GM18861 (cell line): ENCODE data around the gene ESPNL.

ENCODE experiments used
- ATAC-seq: cut with Tn5 transposase; IDR thresholded peaks from one replicate; pipeline ENCODE4 v1.9.1; 2021; ENCODE audit not compliant: unreplicated experiment

The ESPNL gene

DNA sequence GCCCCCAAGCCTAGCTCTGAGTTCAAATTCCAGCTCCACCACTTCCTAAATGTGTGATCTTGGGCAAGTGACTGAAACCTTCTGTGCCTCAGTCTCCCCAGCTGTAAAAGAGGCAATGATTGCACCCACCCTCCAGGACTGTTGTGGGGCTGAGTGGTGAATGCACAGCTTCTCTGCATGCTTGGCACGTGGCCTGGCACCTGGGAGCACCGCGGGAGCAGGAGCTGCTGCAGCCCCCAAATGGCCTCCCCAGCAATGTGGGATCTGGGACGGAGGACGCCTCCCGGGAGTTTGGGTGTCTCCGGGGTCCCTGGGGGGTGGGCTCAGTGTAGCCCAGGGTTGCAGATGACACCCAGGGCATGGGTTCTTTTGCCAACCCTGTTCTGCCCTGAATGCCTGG is 39.9 kb downstream of the ESPNL start:
- no peak for ATAC-seq

GRCh38 chr2:238140721-238141540 is 40.8 kb downstream of the ESPNL start:
- no peak for ATAC-seq

GRCh38 chr2:238141541-238142318 is 41.6 kb downstream of the ESPNL start:
- no peak for ATAC-seq

DNA sequence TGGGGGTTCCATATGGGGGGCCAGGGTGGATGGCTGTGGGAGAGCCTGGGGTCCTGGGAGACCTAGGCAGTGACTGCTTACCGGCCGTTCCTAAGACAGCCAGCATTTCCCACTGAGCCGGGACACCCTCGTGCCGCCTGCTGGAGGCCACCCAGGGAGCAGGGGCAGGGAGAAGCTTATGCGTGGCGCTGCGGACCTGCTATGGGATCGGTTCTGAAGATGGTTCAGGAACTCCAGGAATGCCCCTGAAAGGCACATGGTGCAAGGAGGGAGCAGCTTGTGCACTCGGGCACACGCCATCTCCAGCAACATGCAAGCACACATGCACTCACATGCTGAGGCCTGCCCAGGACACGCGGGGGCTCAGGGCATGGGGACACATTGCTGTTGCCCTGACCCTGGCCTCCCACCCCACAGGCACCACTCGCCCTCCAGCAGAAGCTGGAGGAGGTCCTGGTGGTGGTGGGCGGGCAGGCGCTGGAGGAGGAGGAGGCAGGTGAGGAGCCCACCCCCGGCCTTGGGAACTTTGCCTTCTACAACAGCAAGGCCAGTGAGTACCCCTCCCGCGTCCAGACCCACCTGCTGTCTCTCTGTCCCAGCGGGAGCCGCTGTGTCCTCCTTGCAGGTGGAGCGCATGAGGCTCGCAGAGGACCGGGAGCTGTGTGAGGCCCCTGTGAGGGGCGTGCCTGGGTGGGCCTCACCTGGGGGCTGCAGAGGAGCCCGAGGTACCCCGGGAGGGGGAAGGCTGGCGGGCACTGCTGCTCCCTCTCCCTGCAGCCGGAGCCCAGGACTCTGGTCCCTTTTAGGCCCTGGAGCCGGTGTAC is 42.5 kb downstream of the ESPNL start:
- ATAC-seq, result no peak

DNA sequence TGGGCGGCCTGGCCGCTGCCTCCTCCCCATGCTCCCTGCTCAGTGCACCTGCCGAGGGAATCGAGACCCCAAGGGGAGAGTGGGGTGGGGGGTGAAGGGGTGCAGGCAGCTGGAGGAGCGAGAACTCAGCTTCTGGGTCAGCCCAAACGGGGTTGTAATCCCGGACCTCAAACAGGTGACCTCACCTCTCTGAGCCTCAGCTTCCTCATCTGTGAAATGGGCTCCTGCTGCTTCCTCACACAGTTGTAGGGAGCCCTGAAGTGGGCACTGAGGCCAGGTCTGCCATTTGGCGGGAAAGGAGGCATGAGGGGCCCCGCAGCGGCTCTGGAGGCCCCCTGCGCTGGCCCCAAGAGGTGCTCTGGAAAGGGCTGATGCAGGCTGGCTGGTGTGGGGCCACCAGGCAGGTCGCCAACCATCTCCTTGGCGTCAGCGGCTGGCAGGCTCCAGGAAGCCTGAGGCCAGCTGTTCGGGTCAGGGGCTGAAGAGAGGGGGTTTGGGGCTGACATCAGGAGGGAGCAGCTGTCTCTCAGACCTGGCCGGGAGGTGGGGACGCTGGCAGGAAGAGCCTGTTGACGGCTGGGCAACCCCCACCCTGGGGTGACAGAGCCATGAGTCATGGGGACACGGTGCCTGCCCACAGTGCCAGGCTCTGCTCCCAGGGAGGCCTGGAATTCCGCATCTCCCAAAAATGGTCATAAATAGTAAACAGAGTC is 43.3 kb downstream of the ESPNL start:
- no peak for ATAC-seq

DNA sequence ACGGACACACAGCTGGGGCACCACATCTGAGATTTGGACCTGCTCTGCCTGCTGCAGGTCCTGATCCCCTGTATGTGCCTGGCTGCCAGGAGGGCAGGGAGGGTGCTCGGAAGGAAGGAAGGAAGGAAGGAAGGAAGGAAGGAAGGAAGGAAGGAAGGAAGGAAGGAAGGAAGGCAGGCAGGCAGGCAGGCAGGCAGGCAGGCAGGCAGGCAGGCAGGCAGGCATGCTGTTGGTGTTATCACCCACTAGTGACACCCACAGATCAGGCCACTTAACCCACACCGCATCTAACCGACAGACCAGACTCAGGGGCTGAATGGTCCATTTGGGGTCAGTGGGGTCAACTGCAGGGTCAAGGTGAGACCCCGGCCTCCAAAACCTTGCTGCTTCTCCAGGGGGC is 44.1 kb downstream of the ESPNL start:
- ATAC-seq, result no peak

GRCh38 chr2:238145046-238145445 is 44.9 kb downstream of the ESPNL start:
- no peak for ATAC-seq

GRCh38 chr2:238145851-238146250 is 45.7 kb downstream of the ESPNL start:
- ATAC-seq, result no peak

DNA sequence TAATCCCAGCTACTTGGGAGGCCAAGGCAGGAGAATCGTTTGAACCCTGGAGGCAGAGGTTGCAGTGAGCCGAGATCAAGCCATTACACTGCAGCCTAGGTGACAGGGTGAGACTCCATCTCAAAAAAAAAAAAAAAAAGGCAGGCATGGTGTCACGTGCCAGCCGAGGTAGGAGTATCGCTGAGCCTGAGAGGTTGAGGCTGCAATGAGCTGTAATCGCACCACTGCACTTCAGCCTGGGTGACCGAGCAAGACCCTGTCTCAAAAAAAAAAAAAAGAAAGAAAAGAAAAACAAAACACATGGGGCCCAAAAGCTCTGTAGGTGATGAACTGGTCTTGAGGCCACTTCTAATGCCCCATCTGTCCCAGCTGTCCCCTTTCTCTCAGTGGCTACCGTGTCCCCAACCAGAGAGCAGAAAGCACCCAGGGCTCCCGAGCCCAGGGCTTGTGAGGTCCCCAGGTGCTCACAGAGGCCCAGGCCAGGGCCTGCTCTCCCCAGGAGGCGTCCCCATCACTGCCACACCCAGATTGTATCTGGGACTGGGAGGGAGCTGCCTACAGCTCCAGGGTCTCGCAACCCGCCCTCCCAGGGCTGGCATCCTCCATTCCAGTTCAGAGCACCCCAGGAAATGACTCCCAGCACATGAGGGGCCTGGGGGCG is 46.9 kb downstream of the ESPNL start:
- ATAC-seq, result no peak

- no peak for ATAC-seq
Measured at GRCh38 chr2:238148981-238149380, 48.8 kb downstream of the ESPNL start.

- no peak for ATAC-seq
Measured at GRCh38 chr2:238149841-238150572, 49.9 kb downstream of the ESPNL start.

GRCh38 chr2:238150686-238151085 is 50.5 kb downstream of the ESPNL start:
- ATAC-seq, result no peak

- no peak for ATAC-seq
Measured at GRCh38 chr2:238151205-238151604, 51.1 kb downstream of the ESPNL start.

DNA sequence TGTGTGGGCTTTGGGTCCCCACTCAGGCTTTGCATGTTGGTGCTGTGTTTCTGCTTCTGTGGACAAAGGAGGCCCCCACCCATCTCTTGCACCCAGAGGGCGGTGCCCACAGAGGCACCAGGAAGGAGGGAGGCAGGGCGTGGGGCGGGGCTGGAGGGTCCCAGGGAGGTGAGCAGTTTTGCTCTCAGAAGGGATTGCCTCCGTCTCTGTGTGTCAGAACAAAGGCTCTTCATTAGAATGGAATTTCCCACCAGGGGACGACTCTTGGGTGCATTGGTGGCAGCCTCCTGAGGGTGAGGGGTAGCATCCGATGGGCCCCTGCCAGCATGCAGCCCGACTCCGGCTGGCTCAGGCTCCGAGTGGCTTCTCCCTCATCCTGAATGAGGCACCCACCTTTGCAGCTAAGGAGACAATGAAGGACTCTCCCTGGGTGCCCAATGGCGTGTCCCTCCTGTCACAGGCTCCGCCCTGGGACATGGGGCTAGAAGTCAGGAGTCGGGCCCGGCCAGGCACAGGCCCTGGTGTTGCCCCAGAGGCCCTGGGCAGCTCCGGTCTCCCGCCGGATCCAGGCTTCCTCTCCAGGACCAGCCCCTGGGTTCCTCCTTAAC is 51.6 kb downstream of the ESPNL start:
- no peak for ATAC-seq

DNA sequence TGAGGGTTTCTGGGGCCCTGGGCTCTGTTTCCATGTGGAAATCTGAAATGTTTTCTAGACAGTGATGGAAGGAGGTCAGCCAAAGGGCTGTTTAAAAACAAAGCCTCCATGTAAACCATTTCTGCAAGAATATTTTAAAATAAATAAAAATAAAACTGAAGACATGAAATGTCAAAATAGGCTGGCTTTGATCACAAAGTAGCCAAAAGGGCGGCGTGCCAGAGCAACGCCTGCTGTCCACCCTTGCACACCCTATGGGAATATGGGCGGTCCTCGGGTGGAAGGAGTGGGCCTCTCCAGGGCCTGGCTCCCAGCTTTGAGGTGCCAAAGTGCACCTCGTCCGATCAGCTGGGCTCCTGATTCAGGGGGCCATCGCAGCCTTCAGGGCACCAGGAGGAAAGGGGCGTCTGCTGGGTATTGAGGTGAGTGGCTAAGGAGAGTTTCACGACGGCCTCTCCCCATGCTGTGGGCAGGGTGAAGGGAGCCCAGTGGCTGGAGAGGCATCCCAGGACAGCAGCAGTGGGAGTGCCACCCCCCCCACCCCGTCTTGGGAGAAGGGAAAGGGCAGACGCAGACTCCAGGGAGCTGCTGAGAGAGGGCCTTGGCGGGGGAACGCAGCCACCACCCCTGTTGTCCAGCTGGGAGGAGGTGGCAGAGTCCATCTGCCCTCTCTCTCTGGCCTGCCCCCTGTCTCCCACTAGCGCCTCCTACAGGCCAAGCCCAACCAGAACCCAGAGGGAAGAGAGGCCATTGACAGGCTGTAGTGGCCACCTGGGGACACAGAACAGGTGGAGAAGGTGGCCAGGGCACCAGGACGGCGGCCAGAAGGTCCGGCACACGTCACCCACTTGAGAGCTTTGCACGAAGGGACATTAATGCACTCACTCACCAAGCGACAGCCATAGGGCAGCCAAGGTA is 52.9 kb downstream of the ESPNL start:
- no peak for ATAC-seq

- ATAC-seq, result no peak
Measured at GRCh38 chr2:238154570-238154969, 54.4 kb downstream of the ESPNL start.

- ATAC-seq, result no peak
Measured at GRCh38 chr2:238155051-238155760, 55.1 kb downstream of the ESPNL start.
